Activated CD4-positive, alpha-beta memory T cell treated with anti-CD3 and anti-CD28 coated beads for 36 hours (primary cell): ENCODE results near the gene FKBP2. TPM values are rescaled to one million over a fixed set of nuclear protein-coding genes. Genes with fewer than 3 reads are reported as not detected.
A peak's percentile ranks its signal among the peaks of the same experiment; 100 is the strongest.
"Not testable (repeated sequence)": the region's sequence is repeated elsewhere in the genome, so short reads cannot be mapped to it uniquely, and the experiment has no call there.

Experiments
- CTCF ChIA-PET: fragments of 350-600 bp; sonication (Branson Sonifier 250); formaldehyde crosslinking; loops from one replicate; lab custom pipeline; 2021; ENCODE audit warnings: antibody characterized with exemption, inconsistent platforms; lab: Charles Lee
- POLR2A ChIA-PET: fragments of 350-600 bp; sonication (Branson Sonifier 250); formaldehyde crosslinking; loops from one replicate; lab custom pipeline; 2021; ENCODE audit warnings: antibody characterized with exemption; lab: Charles Lee
- DNase-seq: peaks from one replicate; pipeline ENCODE4 v3.0.0-alpha.2; 2020
- H3K27ac Mint-ChIP-seq: one replicate; pipeline ENCODE4 v1.8.0; 2021; ENCODE audit warnings: mixed read lengths
- H3K27me3 Mint-ChIP-seq: one replicate; pipeline ENCODE4 v1.8.0; 2021; ENCODE audit warnings: mixed read lengths
- H3K36me3 Mint-ChIP-seq: one replicate; pipeline ENCODE4 v1.8.0; 2021; ENCODE audit warnings: mixed read lengths
- H3K4me1 Mint-ChIP-seq: one replicate; pipeline ENCODE4 v1.8.0; 2021; ENCODE audit warnings: low read depth, mixed read lengths
- H3K4me3 Mint-ChIP-seq: one replicate; pipeline ENCODE4 v1.8.0; 2021; ENCODE audit warnings: mild to moderate bottlenecking, mixed read lengths
- H3K9me3 Mint-ChIP-seq: one replicate; pipeline ENCODE4 v1.8.0; 2021; ENCODE audit warnings: mixed read lengths
- intact Hi-C: fragments of 100-400 bp; cut with micrococcal nuclease; formaldehyde crosslinking; loops from one replicate; pipeline ENCODE4 v1.15.1; 2023
- total RNA-seq, 2 experiments: library from RNA; stranded (reverse); gene quantifications; one replicate each; pipeline ENCODE4 v1.2.3, GENCODE V29; 2021

The FKBP2 gene
- total RNA-seq, 2 experiments from 2014 or later, result 28.7 to 34.9 TPM

DNA sequence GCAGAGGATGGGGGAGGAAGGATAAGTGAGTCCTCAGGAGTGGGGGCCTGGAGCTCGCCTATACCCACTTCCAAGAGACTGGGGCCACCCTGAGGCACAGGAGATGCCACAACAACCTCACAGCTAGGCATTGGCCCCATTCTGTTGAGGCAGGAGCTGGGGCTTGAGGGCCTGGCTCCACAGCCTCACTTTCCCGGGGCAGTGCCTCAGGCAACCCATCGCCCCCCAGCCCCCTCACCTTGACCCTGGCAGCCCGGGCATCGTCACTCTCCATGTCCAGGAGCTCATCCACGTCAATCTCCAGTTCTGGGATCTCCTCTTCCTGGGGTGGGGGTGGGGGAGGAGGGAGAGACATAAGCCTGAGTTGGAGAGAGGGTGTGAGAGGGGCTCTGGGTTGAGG is 4.1 kb downstream of the FKBP2 start:
- POLR2A ChIA-PET, result interaction anchor here (0.6 to 3.0 kb wide), 7 partner anchors 22 to 1328 kb away, joined by 3 to 22 read pairs (median 5); partner anchors contain the start of genes FERMT3 and STIP1
- intact Hi-C loops, result loop anchor here (10.0 kb wide), 1 partner anchor 870 kb away; the partner anchor contains the start of genes TM7SF2 and ZNHIT2
- Mint-ChIP-seq H3K4me3 (peak overlapping the region; percentile 91), H3K27ac (peak overlapping the region; percentile 90), H3K4me1 (peaks cover 34% of the 10 kb centered on the region), H3K27me3 (no peaks in the 10 kb centered on the region), H3K36me3 (peaks cover 14% of the 10 kb centered on the region), H3K9me3 (no peaks in the 10 kb centered on the region)
- DNase-seq, result no peak
- CTCF ChIA-PET, result interaction anchor here (0.6 to 5.0 kb wide), 4 partner anchors 40 to 59 kb away, joined by 3 to 28 read pairs (median 14); partner anchors contain the start of genes CATSPERZ and ESRRA

DNA sequence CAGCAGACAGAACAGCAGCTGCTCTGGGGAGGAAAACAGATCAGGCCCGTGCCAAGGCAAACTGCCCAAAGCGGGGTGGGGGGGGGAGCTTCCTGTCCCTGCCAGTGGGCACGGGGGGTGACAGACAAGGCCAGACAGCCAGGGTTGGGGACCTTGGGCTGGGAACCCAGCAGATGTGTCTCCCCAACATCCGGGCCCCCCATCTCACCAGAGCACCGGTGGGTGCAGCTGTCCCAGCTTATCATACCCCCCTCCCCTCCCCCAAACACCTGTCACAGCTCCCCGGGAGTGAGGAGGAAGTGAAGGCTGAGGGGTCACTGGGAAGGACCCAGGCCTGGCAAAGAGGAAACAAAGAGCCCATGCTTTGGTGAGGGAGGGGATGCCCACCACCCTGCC is 4.5 kb downstream of the FKBP2 start:
- peaks cover 11% of the 10 kb centered on the region for H3K36me3 Mint-ChIP-seq
- peaks cover 31% of the 10 kb centered on the region for H3K4me1 Mint-ChIP-seq
- peak overlapping the region; percentile 90 for H3K27ac Mint-ChIP-seq
- H3K4me3 Mint-ChIP-seq, result peak overlapping the region; percentile 91
- peak; percentile 44 for DNase-seq
- H3K9me3 Mint-ChIP-seq, result no peaks in the 10 kb centered on the region
- intact Hi-C loops, result loop anchor here (10.0 kb wide), 1 partner anchor 869 kb away; the partner anchor contains the start of genes TM7SF2 and ZNHIT2
- POLR2A ChIA-PET, result interaction anchor here (0.6 to 3.0 kb wide), 10 partner anchors 19 to 1328 kb away, joined by 3 to 22 read pairs (median 7); partner anchors contain the start of genes BAD, FERMT3, GPR137 and NUDT22
- H3K27me3 Mint-ChIP-seq, result no peaks in the 10 kb centered on the region
- CTCF ChIA-PET, result interaction anchor here (0.6 to 5.0 kb wide), 8 partner anchors 10 to 59 kb away, joined by 3 to 28 read pairs (median 6); partner anchors contain the start of genes CATSPERZ and ESRRA

DNA sequence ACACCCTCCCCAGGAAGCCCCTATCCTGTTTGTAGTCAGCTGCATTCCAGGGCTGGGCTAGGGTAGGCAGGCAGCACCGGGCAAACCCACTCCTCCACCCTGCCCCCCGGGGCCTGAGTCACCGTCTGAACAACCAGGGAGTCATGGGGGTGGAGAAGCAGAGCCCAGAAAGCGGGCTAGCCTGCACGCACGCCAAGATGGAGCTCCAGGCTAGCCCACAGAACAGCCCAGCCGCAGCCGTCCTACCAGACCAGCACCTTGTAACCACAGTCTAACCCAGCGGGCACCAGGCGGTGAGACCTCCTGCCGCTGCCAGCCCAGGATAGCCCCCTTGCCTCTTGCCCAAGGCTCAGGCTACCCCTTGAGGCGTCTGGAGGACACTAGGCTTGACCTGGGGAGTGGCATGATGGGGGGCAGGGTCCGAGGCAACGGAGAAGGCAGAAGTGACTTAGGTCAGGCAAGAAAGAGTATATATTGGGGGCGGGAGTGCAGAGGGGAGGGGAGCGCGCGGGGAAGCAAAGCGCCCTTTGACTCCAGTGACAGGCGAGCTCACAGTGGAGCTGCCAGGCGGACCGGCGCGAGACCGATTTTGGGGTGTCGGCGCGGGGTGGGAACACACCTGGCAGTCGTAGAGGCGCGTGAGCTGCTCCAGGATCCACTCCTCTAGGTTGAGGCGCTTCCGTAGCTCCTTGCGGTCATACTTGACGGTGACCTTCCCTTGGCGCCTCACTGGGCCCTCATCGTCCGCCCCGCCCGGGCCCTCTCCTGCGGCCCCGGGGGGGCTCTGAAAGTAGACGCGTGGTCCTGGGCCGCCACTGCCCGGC is 5.1 kb downstream of the FKBP2 start:
- CTCF ChIA-PET, result interaction anchor here (0.6 to 5.0 kb wide), 9 partner anchors 11 to 86 kb away, joined by 3 to 28 read pairs (median 5); partner anchors contain the start of genes CATSPERZ and ESRRA
- POLR2A ChIA-PET, result interaction anchor here (0.6 to 3.0 kb wide), 11 partner anchors 19 to 1327 kb away, joined by 3 to 22 read pairs (median 6); partner anchors contain the start of genes BAD, CCDC88B, FERMT3 and GPR137
- Mint-ChIP-seq H3K4me1 (peaks cover 31% of the 10 kb centered on the region), H3K27ac (peak overlapping the region; percentile 90), H3K36me3 (peaks cover 10% of the 10 kb centered on the region), H3K9me3 (no peaks in the 10 kb centered on the region), H3K4me3 (peak overlapping the region; percentile 91), H3K27me3 (no peaks in the 10 kb centered on the region)
- intact Hi-C loops, result loop anchor here (1.0 to 10.0 kb wide), 3 partner anchors 24 to 869 kb away; partner anchors contain the start of genes TM7SF2 and ZNHIT2
- DNase-seq, result peak; percentile 89

DNA sequence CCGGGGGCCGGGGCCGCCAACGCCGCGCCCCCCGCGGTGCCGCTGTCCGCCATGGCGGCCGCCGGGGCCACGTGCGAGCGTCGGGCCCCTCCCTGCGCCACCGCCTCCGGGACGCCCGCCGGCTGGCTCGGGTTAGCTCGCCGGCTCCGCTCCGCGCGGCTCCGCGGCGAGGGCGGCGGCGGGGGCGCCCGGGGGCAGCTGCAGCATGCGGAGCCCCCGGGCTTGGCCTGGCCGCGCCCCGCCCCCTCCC is 5.7 kb downstream of the FKBP2 start:
- Mint-ChIP-seq H3K4me1 (peaks cover 31% of the 10 kb centered on the region), H3K4me3 (peak overlapping the region; percentile 78), H3K36me3 (peaks cover 10% of the 10 kb centered on the region)
- H3K27ac Mint-ChIP-seq, H3K9me3 Mint-ChIP-seq, H3K27me3 Mint-ChIP-seq, DNase-seq: not testable (repeated sequence)
- POLR2A ChIA-PET, result interaction anchor here (0.6 to 3.0 kb wide), 11 partner anchors 13 to 1364 kb away, joined by 3 to 22 read pairs (median 6); partner anchors contain the start of genes BAD, CCDC88B, ESRRA and FERMT3
- CTCF ChIA-PET, result interaction anchor here (0.6 to 5.0 kb wide), 7 partner anchors 17 to 85 kb away, joined by 3 to 28 read pairs (median 6); partner anchors contain the start of genes CATSPERZ and ESRRA
- intact Hi-C loops, result loop anchor here (1.0 to 10.0 kb wide), 3 partner anchors 24 to 868 kb away; partner anchors contain the start of genes TM7SF2 and ZNHIT2

DNA sequence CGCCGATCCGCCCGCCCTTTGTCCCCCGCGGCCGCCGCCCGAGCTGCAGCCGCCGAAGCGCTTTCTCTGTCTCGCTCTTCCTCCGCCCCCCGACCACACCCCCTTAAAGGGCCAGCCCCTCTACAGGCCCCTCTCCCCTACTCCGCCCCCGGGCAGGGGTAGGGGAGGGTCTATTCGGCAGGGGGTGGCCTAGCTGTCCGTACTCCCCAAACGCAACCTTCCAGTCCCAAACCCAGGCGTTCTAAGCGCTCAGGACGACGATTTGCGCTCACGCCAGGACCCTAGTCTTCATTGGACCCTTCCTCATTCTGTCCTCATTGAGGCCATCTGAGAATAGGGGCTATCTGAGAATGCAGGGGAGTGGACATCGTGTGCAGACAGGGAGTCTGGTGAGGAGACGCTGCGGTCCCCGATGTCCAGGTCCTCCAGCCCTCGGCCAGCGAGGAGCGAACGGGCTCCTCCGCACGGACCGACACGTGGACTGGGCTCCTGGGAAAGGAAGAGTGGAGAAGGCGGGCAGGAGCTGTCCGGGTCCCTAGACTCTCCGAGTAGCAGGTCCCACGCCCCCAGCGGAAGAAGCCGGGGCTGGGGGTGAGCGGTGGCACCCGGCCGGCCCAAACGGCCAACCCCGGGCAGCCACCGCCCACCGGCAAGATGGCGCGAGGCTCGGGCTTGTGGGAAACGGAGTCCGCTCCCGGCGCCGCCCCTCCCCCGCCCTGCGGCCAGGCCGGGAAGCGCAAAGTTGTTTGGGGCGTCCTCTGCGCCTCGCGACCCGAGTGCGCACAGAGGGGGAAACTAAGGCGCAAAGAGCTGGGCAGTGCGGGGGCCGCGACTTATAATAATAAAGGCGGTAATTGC is 6.2 kb downstream of the FKBP2 start, which contains the start of gene PPP1R14B:
Gene PPP1R14B (minus strand): TSS at position 73 of the 858 bp plus-strand sequence. CDS start 270 bp downstream, outside the sequence.
- Mint-ChIP-seq H3K27me3 (no peaks in the 10 kb centered on the region), H3K4me1 (peaks cover 36% of the 10 kb centered on the region), H3K4me3 (peak within 1 kb of the TSS; percentile 91), H3K36me3 (peaks cover 10% of the 10 kb centered on the region), H3K27ac (peak within 1 kb of the TSS; percentile 90), H3K9me3 (no peaks in the 10 kb centered on the region)
- ChIA-PET POLR2A (interaction anchor here (0.6 to 3.0 kb wide), 11 partner anchors 13 to 1365 kb away, joined by 3 to 22 read pairs (median 6); partner anchors contain the start of genes BAD, CCDC88B, ESRRA and FERMT3), CTCF (interaction anchor here (0.6 to 5.0 kb wide), 8 partner anchors 16 to 85 kb away, joined by 3 to 28 read pairs (median 5); partner anchors contain the start of genes CATSPERZ and ESRRA)
- peak; percentile 88 for DNase-seq
- intact Hi-C loops, result loop anchor here (1.0 to 10.0 kb wide), 3 partner anchors 23 to 868 kb away; partner anchors contain the start of genes TM7SF2 and ZNHIT2

DNA sequence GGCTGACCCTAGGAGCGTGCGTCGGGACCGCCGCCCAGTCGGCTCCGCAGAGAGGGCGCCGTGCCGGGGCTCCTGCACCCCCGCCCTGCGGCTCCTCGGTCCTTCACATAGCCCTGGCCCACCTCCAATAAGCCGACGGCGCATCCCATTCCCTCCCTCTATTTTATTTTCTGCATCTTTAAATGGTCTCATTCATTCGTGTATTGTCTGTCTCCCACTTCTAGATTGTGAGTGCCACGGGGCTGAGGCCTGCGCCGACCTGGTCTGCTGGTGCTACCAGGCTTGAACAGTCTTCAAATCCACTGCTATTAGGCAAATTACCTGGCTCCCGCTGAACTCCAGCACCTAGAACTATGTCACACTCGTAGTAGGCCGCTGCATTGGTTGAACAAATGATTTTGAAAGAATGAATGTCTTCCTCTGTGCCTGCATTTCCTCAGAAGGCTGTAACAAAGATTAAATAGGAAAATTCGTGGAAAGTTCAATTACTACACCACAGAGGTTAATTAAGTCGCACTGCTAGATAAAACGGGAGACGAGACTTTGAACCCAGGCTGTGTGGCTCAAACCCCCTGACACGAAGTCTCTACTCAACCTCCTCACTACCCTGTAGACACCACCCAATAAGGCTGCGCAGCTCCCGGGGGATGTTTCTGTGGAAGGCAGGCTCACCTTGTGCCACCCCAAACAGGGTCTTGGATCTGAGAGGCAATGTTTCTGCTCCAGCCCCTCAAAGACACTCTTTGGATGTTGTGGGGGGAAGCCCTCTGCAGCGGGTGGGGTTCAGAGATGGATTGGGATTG is 7.0 kb downstream of the FKBP2 start:
- POLR2A ChIA-PET, result interaction anchor here (0.9 to 2.4 kb wide), 4 partner anchors 21 to 70 kb away, joined by 3 to 13 read pairs (median 4); partner anchors contain the start of genes ESRRA, PRDX5, STIP1 and TRMT112
- Mint-ChIP-seq H3K36me3 (peaks cover 9% of the 10 kb centered on the region), H3K9me3 (no peaks in the 10 kb centered on the region), H3K4me1 (peaks cover 32% of the 10 kb centered on the region), H3K4me3 (peak overlapping the region; percentile 44), H3K27ac (no peak overlapping the region), H3K27me3 (no peaks in the 10 kb centered on the region)
- intact Hi-C loops, result loop anchor here (10.0 kb wide), 1 partner anchor 867 kb away; the partner anchor contains the start of genes TM7SF2 and ZNHIT2
- CTCF ChIA-PET, result interaction anchor here (1.1 to 5.0 kb wide), 4 partner anchors 21 to 56 kb away, joined by 3 to 28 read pairs (median 14); partner anchors contain the start of genes CATSPERZ and ESRRA
- DNase-seq, result no peak

DNA sequence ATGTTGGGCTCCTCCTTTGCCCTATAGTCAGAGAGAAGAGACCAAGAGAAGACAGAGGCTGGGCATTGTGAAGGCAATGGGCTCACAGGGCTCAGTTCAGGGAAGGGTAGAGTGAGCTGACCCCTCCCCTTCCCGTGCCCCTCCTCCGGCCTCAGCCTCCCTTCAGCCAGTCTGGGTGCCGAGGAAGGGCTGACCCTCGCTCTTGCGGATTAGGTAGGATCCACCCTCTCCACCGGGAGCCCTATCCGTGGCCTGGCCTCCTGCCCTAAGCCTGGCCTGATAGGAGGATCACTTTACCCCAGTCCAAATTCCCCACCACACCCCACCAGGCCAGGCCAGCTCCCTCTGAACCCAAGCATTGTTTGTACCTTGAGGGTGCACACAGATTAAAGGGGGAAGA is 7.7 kb downstream of the FKBP2 start:
- intact Hi-C loops, result loop anchor here (10.0 kb wide), 1 partner anchor 866 kb away; the partner anchor contains the start of genes TM7SF2 and ZNHIT2
- CTCF ChIA-PET, result no interaction called here
- no peak overlapping the region for H3K4me3 Mint-ChIP-seq

DNA sequence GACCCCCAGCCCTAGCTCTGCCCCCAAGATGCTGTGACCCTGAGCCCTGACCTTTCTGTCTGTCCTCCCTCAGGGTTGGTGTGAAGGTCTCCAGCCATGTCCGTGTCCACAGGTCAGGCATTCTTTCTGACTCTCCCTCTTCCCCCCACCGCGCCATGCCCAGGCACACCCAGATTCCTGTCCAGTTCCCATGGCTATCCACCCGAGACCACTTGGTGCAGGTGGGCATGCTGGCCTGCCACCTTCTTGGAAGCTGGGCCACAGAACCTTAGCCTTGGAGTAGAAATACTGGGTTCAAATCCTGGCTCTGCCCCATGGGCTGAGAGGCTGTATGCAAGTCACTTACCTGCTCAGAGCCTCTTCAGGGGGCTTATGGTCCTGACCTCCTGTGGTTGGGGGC is 8.1 kb downstream of the FKBP2 start:
- no peak for DNase-seq
- peaks cover 21% of the 10 kb centered on the region for H3K4me1 Mint-ChIP-seq
- intact Hi-C loops, result loop anchor here (10.0 kb wide), 1 partner anchor 866 kb away; the partner anchor contains the start of genes TM7SF2 and ZNHIT2
- H3K36me3 Mint-ChIP-seq, result no peaks in the 10 kb centered on the region
- no peak overlapping the region for H3K27ac Mint-ChIP-seq
- no peaks in the 10 kb centered on the region for H3K9me3 Mint-ChIP-seq
- ChIA-PET POLR2A (interaction anchor here (1.5 to 2.6 kb wide), 2 partner anchors 20 to 22 kb away, joined by 3 to 8 read pairs; no protein-coding TSS in a partner anchor), CTCF (interaction anchor here (0.6 to 3.8 kb wide), 3 partner anchors 22 to 55 kb away, joined by 4 to 29 read pairs (median 12); partner anchors contain the start of gene CATSPERZ)
- no peaks in the 10 kb centered on the region for H3K27me3 Mint-ChIP-seq
- no peak overlapping the region for H3K4me3 Mint-ChIP-seq

More for the DNA sequence above, 7.7 kb downstream of the FKBP2 start:
- H3K36me3 Mint-ChIP-seq, result peaks cover 4% of the 10 kb centered on the region
- no peak for DNase-seq
- no peaks in the 10 kb centered on the region for H3K9me3 Mint-ChIP-seq
- H3K27me3 Mint-ChIP-seq, result no peaks in the 10 kb centered on the region
- POLR2A ChIA-PET, result interaction anchor here (0.9 to 2.6 kb wide), 3 partner anchors 20 to 63 kb away, joined by 3 to 8 read pairs (median 3); partner anchors contain the start of gene STIP1
- no peak overlapping the region for H3K27ac Mint-ChIP-seq
- peaks cover 25% of the 10 kb centered on the region for H3K4me1 Mint-ChIP-seq

DNA sequence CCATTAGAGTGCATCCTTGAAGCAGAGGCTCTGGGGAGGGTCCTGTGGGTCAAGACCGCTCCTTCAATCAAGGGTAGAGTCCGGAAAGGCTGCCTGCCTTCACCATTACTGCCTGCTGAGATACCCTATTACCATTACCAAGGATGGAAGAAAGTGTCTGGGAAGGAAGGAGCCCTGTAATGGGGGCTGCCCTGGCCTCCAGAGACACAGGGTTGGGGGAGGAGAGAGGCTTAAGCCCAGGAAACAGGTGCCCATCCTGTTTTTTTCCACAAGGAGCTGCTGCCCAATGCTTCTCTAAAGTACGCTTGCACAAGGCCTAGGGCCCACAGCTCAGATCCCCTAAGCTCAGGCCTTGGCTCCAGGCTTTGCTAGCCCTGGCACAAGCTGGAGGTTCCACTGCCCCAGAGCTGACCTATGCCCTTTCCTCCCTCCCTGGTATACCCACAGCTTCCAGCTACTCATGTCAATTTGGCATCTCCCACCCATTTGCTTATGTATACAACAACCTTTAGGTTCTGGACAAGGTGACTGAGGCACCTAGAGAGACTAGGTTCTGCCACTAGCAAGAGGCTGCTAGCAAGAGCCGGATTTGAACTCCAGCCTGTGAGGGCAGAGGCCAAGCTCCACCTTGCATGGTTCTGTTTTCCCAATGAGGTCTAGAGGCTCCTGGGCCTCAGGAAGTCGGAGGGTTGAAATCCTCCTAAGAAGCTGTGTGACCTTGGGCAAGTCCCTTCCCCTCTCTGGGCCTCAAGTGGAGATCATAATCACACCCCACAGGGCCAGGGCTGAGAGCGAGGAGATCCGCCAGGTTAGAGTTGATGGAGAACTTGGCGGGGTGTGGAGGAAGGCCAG is 8.9 kb downstream of the FKBP2 start:
- ChIA-PET POLR2A (interaction anchor here (1.1 to 2.6 kb wide), 5 partner anchors 9 to 63 kb away, joined by 3 to 8 read pairs (median 4); partner anchors contain the start of genes ESRRA and FKBP2), CTCF (interaction anchor here (0.6 to 3.8 kb wide), 13 partner anchors 7 to 55 kb away, joined by 3 to 29 read pairs (median 8); partner anchors contain the start of genes BAD, CATSPERZ and FERMT3)
- DNase-seq, result no peak
- Mint-ChIP-seq H3K4me1 (peaks cover 18% of the 10 kb centered on the region), H3K27ac (peak overlapping the region; percentile 18), H3K9me3 (no peaks in the 10 kb centered on the region), H3K36me3 (no peaks in the 10 kb centered on the region), H3K4me3 (no peak overlapping the region), H3K27me3 (no peaks in the 10 kb centered on the region)
- intact Hi-C loops, result loop anchor here (10.0 kb wide), 1 partner anchor 865 kb away; the partner anchor contains the start of genes TM7SF2 and ZNHIT2
